ENCODE data around the gene SMIM26. TPM values are rescaled to one million over a fixed set of nuclear protein-coding genes. Genes with fewer than 3 reads are reported as not detected.

SMIM26 gene
- total RNA-seq, 2 donors from 2014 or later: 67.6 to 80.3 TPM

- H3K27me3 Mint-ChIP-seq (ENCODE audit: insufficient read depth): no peaks in the 10 kb centered on the region
- H3K4me1 Mint-ChIP-seq: peaks cover 9% of the 10 kb centered on the region
- no peaks in the 10 kb centered on the region for H3K36me3 Mint-ChIP-seq (ENCODE audit: low read depth)
- TF ChIP-seq, protein P1, sequence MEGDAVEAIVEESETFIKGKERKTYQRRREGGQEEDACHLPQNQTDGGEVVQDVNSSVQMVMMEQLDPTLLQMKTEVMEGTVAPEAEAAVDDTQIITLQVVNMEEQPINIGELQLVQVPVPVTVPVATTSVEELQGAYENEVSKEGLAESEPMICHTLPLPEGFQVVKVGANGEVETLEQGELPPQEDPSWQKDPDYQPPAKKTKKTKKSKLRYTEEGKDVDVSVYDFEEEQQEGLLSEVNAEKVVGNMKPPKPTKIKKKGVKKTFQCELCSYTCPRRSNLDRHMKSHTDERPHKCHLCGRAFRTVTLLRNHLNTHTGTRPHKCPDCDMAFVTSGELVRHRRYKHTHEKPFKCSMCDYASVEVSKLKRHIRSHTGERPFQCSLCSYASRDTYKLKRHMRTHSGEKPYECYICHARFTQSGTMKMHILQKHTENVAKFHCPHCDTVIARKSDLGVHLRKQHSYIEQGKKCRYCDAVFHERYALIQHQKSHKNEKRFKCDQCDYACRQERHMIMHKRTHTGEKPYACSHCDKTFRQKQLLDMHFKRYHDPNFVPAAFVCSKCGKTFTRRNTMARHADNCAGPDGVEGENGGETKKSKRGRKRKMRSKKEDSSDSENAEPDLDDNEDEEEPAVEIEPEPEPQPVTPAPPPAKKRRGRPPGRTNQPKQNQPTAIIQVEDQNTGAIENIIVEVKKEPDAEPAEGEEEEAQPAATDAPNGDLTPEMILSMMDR (conservative IDR thresholded peaks at IDR 0.05): peak; percentile 92
- H3K9me3 ChIP-seq (ENCODE audit: control insufficient read depth, low read length): no peaks in the 10 kb centered on the region
- peak within 1 kb of the TSS; percentile 86 for H3K27ac ChIP-seq (ENCODE audit: low read depth, low read length)
- H3K9ac ChIP-seq (ENCODE audit: extremely low read depth, low read length, poor library complexity, severe bottlenecking): peak within 1 kb of the TSS; percentile 51
- peak within 1 kb of the TSS; percentile 74 for H3K4me3 Mint-ChIP-seq
- 0 to 2% methylated on average over 47 to 88 of the region's 88 CpGs for WGBS, 2 experiments (ENCODE audit: insufficient coverage in 1 of 2, insufficient read length in 1 of 2)
- peak within 1 kb of the TSS; percentile 95 for H3K4me3 ChIP-seq (ENCODE audit: low read length)
- DNase-seq: peak; percentile 98
- H3K4me1 ChIP-seq (ENCODE audit: control insufficient read depth, insufficient read depth, low read length): no peaks in the 10 kb centered on the region
- H3K27ac Mint-ChIP-seq: peak within 1 kb of the TSS; percentile 78
- H3K36me3 ChIP-seq (ENCODE audit: control insufficient read depth, insufficient read depth, low read length): no peaks in the 10 kb centered on the region
- no peaks in the 10 kb centered on the region for H3K9me3 Mint-ChIP-seq
- H3K27me3 ChIP-seq (ENCODE audit: control insufficient read depth, insufficient read depth, low read length, poor library complexity, severe bottlenecking): no peaks in the 10 kb centered on the region
Observed at GRCh38 chr20:18587665-18588573, 20.7 kb downstream of the SMIM26 start, which contains the start of gene DTD1. Gene DTD1, plus strand, starts transcription at chr20:18588054. Its CDS starts 19 bp downstream, at chr20:18588073.

DNA sequence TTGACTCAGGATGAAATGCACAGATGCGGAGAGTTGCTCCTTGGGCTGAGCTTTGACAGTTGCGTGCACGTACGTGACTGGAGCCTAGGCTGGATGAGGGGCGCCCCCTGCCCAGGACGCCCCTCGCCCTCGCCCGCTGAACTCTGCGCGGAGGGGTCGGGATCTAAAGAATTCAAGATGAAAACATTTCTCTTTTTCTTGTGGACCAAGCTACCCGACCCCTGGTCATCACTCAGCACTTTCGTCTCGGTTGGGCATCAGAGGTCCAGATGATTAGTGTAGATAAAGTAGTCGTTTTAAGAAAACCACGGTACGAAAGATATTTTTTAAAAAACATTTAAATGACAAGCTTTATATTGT lies 21.3 kb downstream of the SMIM26 start:
- Mint-ChIP-seq H3K4me1 (peaks cover 9% of the 10 kb centered on the region), H3K36me3 (ENCODE audit: low read depth) (no peaks in the 10 kb centered on the region), H3K27me3 (ENCODE audit: insufficient read depth) (no peaks in the 10 kb centered on the region), H3K9me3 (no peaks in the 10 kb centered on the region), H3K27ac (peak overlapping the region; percentile 69), H3K4me3 (peak overlapping the region; percentile 74)
- Histone ChIP-seq H3K27me3 (ENCODE audit: control insufficient read depth, insufficient read depth, low read length, poor library complexity, severe bottlenecking) (no peaks in the 10 kb centered on the region), H3K27ac (ENCODE audit: low read depth, low read length) (peak overlapping the region; percentile 86), H3K9me3 (ENCODE audit: control insufficient read depth, low read length) (no peaks in the 10 kb centered on the region), H3K9ac (ENCODE audit: extremely low read depth, low read length, poor library complexity, severe bottlenecking) (peak overlapping the region; percentile 51), H3K4me3 (ENCODE audit: low read length) (peak overlapping the region; percentile 95), H3K4me1 (ENCODE audit: control insufficient read depth, insufficient read depth, low read length) (no peaks in the 10 kb centered on the region), H3K36me3 (ENCODE audit: control insufficient read depth, insufficient read depth, low read length) (no peaks in the 10 kb centered on the region)
- TF ChIP-seq, protein P1 (conservative IDR thresholded peaks at IDR 0.05): no peak
- DNase-seq: peak; percentile 65
- WGBS, 2 experiments (ENCODE audit: insufficient coverage in 1 of 2, insufficient read length in 1 of 2): 13 to 21% methylated on average over 4 to 18 of the region's 18 CpGs

DNA sequence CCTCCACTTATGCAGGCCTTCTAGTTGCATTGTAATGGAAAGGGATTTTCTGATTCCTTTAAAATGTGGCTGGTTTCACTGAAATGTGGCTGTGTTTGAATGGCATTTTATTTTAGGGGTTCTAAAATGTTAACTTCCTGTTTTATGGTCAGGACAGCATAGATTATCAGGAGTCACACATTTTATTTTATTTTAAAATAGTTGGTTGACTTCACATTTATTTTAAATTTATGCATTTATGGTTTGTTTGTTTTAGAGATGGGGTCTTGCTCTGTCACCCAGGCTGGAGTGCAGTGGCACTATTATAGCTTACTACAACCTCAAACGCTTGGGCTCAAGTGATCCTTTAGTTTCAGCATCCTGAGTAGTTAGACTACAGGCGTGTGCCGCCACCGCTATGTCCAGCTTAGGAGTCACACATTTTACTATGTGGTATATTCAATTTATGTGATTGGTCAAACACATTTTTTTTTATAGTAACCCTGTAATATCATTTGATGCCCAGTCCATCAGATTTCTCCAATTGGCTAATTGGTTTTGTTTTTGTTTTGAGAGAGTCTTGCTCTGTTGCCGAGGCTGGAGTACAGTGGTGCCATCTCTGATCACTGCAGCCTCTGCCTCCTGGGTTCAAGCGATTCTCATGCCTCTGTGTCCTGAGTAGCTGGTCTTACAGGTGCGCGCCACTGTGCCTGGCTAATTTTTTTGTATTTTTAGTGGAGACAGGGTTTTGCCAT lies 22.9 kb downstream of the SMIM26 start:
- 79 to 90% methylated on average over 2 to 8 of the region's 8 CpGs for WGBS, 2 experiments (ENCODE audit: insufficient coverage in 1 of 2, insufficient read length in 1 of 2)
- no peak for DNase-seq
- TF ChIP-seq, protein P1 (conservative IDR thresholded peaks at IDR 0.05): no peak
- no peaks in the 10 kb centered on the region for H3K27me3 Mint-ChIP-seq (ENCODE audit: insufficient read depth)
- H3K36me3 Mint-ChIP-seq (ENCODE audit: low read depth): peaks cover 4% of the 10 kb centered on the region
- no peaks in the 10 kb centered on the region for H3K9me3 ChIP-seq (ENCODE audit: control insufficient read depth, low read length)
- no peaks in the 10 kb centered on the region for H3K4me1 ChIP-seq (ENCODE audit: control insufficient read depth, insufficient read depth, low read length)
- H3K4me1 Mint-ChIP-seq: peaks cover 9% of the 10 kb centered on the region
- no peaks in the 10 kb centered on the region for H3K27me3 ChIP-seq (ENCODE audit: control insufficient read depth, insufficient read depth, low read length, poor library complexity, severe bottlenecking)
- H3K27ac ChIP-seq (ENCODE audit: low read depth, low read length): no peak overlapping the region
- H3K27ac Mint-ChIP-seq: no peak overlapping the region
- H3K4me3 Mint-ChIP-seq: peak overlapping the region; percentile 74
- no peaks in the 10 kb centered on the region for H3K9me3 Mint-ChIP-seq
- H3K4me3 ChIP-seq (ENCODE audit: low read length): no peak overlapping the region
- H3K36me3 ChIP-seq (ENCODE audit: control insufficient read depth, insufficient read depth, low read length): no peaks in the 10 kb centered on the region
- H3K9ac ChIP-seq (ENCODE audit: extremely low read depth, low read length, poor library complexity, severe bottlenecking): no peak overlapping the region

Measured in endodermal cell (in vitro differentiated cells).